Measurements from ENCODE around the gene TAP2.
"Not testable (repeated sequence)": the region's sequence is repeated elsewhere in the genome, so short reads cannot be mapped to it uniquely, and the experiment has no call there.

Gene TAP2

GRCh38 chr6:32832535-32832934 is 6.0 kb downstream of the TAP2 start:
- no peak for DNase-seq

GRCh38 chr6:32830936-32831335 is 7.6 kb downstream of the TAP2 start:
- no peak for DNase-seq

- DNase-seq = no peak
Observed at GRCh38 chr6:32830017-32830416, 8.5 kb downstream of the TAP2 start.

- no peak for DNase-seq
Observed at GRCh38 chr6:32829495-32829894, 9.0 kb downstream of the TAP2 start.

- DNase-seq = no peak
Observed at GRCh38 chr6:32827025-32827424, 11.5 kb downstream of the TAP2 start.

GRCh38 chr6:32825966-32826365 is 12.6 kb downstream of the TAP2 start:
- DNase-seq = no peak

GRCh38 chr6:32819729-32820128 is 18.8 kb downstream of the TAP2 start:
- DNase-seq = no peak

GRCh38 chr6:32818867-32819266 is 19.7 kb downstream of the TAP2 start:
- DNase-seq = no peak

GRCh38 chr6:32816746-32817204 is 21.8 kb downstream of the TAP2 start, which contains the start of gene HLA-DOB:
TSS of gene HLA-DOB (minus strand) at chr6:32817002. CDS start at chr6:32816951, 51 bp downstream.
- DNase-seq = no peak

GRCh38 chr6:32815996-32816395 is 22.5 kb downstream of the TAP2 start:
- DNase-seq = no peak

- no peak for DNase-seq
Observed at GRCh38 chr6:32815115-32815514, 23.4 kb downstream of the TAP2 start.

- DNase-seq = no peak
Observed at GRCh38 chr6:32814145-32814544, 24.4 kb downstream of the TAP2 start.

GRCh38 chr6:32809171-32809570 is 29.4 kb downstream of the TAP2 start:
- no peak for DNase-seq

- DNase-seq = no peak
Observed at GRCh38 chr6:32807020-32807580, 31.4 kb downstream of the TAP2 start.

- not testable (repeated sequence) for DNase-seq
Observed at GRCh38 chr6:32805404-32805803, 33.1 kb downstream of the TAP2 start.

- no peak for DNase-seq
Observed at GRCh38 chr6:32803416-32803815, 35.1 kb downstream of the TAP2 start.

- no peak for DNase-seq
Observed at GRCh38 chr6:32799740-32800139, 38.8 kb downstream of the TAP2 start.

- DNase-seq = no peak
Observed at GRCh38 chr6:32799168-32799567, 39.4 kb downstream of the TAP2 start.

- DNase-seq = no peak
Observed at GRCh38 chr6:32796848-32797776, 41.4 kb downstream of the TAP2 start.

- no peak for DNase-seq
Observed at GRCh38 chr6:32794510-32794909, 44.0 kb downstream of the TAP2 start.

GRCh38 chr6:32792901-32793435 is 45.6 kb downstream of the TAP2 start:
- no peak for DNase-seq

GRCh38 chr6:32790306-32790705 is 48.2 kb downstream of the TAP2 start:
- no peak for DNase-seq
